Measurements from ENCODE around the gene SETD1A.

DNA sequence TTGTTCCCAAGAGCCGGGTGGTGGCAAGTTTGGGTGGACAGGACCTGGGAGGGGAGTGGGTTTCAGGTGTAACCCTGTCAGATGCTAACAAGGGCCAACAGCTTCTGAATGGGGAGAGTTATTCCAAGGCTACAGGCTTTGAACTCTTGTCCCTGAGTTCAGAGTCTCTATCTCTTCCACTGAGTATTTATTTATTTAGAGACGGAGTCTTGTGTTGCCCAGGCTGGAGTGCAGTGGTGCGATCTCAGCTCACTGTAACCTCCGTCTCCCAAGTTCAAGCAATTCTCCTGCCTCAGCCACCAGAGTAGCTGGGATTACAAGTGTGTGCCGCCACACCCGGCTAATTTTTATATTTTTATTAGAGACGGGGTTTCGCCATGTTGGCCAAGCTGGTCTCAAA lies 2.6 kb upstream of the SETD1A start:
- TF ChIP-seq, protein P1, sequence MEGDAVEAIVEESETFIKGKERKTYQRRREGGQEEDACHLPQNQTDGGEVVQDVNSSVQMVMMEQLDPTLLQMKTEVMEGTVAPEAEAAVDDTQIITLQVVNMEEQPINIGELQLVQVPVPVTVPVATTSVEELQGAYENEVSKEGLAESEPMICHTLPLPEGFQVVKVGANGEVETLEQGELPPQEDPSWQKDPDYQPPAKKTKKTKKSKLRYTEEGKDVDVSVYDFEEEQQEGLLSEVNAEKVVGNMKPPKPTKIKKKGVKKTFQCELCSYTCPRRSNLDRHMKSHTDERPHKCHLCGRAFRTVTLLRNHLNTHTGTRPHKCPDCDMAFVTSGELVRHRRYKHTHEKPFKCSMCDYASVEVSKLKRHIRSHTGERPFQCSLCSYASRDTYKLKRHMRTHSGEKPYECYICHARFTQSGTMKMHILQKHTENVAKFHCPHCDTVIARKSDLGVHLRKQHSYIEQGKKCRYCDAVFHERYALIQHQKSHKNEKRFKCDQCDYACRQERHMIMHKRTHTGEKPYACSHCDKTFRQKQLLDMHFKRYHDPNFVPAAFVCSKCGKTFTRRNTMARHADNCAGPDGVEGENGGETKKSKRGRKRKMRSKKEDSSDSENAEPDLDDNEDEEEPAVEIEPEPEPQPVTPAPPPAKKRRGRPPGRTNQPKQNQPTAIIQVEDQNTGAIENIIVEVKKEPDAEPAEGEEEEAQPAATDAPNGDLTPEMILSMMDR (conservative IDR thresholded peaks at IDR 0.05), result no peak
- no peak for TF ChIP-seq ZFX (IDR thresholded peaks at IDR 0.05)
